ENCODE measurements around the gene FAM216B. TPM values are rescaled to one million over a fixed set of nuclear protein-coding genes. Genes with fewer than 3 reads are reported as not detected.
A peak's percentile ranks its signal among the peaks of the same experiment; 100 is the strongest.

Gene FAM216B
- total RNA-seq, 1 donor, result under 0.01 TPM

GRCh38 chr13:42832341-42833096 lies 51.1 kb downstream of the FAM216B start:
- peak overlapping the region; percentile 85 for H3K27ac ChIP-seq (ENCODE audit: low read depth, low read length)
- H2AFZ ChIP-seq (ENCODE audit: low read length), result no peak overlapping the region
- no peaks in the 10 kb centered on the region for H3K79me2 ChIP-seq (ENCODE audit: insufficient read depth, low read length)
- H3K4me1 ChIP-seq (ENCODE audit: insufficient read depth, low read length), result peaks cover 26% of the 10 kb centered on the region
- peak overlapping the region; percentile 3 for H3K4me3 ChIP-seq (ENCODE audit: insufficient read depth, low read length)
- TF ChIP-seq CTCF (IDR thresholded peaks at IDR 0.05; ENCODE audit: extremely low read depth, low read depth, low read length), result no peak
- H3K9me3 ChIP-seq (ENCODE audit: low read depth, low read length), result no peaks in the 10 kb centered on the region
- peaks cover 4% of the 10 kb centered on the region for H3K27me3 ChIP-seq (ENCODE audit: insufficient read depth, low read length)
- peak overlapping the region; percentile 64 for H3K4me2 ChIP-seq (ENCODE audit: insufficient read depth, low read length)
- no peaks in the 10 kb centered on the region for H4K20me1 ChIP-seq (ENCODE audit: insufficient read depth, low read length)
- peak; percentile 65 for DNase-seq (ENCODE audit: insufficient read length, low spot score, missing footprints)
- H3K36me3 ChIP-seq (ENCODE audit: insufficient read depth, low read length), result no peaks in the 10 kb centered on the region

DNA sequence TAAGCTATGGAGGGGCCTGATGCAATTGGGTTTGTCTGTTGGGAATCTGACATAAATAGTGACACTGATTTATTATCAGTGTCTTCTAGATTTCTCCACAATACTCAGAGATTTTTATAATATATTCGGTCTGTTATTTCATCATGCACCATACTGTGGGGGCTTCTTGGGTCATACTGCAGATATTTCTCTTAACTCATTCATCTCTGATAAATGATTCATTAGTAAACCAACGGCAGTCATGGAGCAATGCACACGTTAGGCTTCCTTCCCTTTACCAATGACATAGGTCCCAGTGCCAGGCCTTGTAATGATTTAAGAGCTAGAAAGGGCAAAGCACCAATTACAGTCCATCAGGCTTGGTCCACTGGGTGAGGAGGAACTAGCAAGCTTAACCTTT lies 53.6 kb downstream of the FAM216B start:
- TF ChIP-seq CTCF (IDR thresholded peaks at IDR 0.05; ENCODE audit: extremely low read depth, low read depth, low read length), result no peak
- H4K20me1 ChIP-seq (ENCODE audit: insufficient read depth, low read length), result no peaks in the 10 kb centered on the region
- no peak overlapping the region for H3K4me3 ChIP-seq (ENCODE audit: insufficient read depth, low read length)
- no peaks in the 10 kb centered on the region for H3K36me3 ChIP-seq (ENCODE audit: insufficient read depth, low read length)
- peak overlapping the region; percentile 11 for H2AFZ ChIP-seq (ENCODE audit: low read length)
- no peaks in the 10 kb centered on the region for H3K79me2 ChIP-seq (ENCODE audit: insufficient read depth, low read length)
- H3K4me1 ChIP-seq (ENCODE audit: insufficient read depth, low read length), result peaks cover 30% of the 10 kb centered on the region
- peaks cover 18% of the 10 kb centered on the region for H3K27me3 ChIP-seq (ENCODE audit: insufficient read depth, low read length)
- H3K4me2 ChIP-seq (ENCODE audit: insufficient read depth, low read length), result no peak overlapping the region
- no peak for DNase-seq (ENCODE audit: insufficient read length, low spot score, missing footprints)
- H3K9me3 ChIP-seq (ENCODE audit: low read depth, low read length), result no peaks in the 10 kb centered on the region
- H3K27ac ChIP-seq (ENCODE audit: low read depth, low read length), result no peak overlapping the region

GRCh38 chr13:42836930-42837690 lies 55.7 kb downstream of the FAM216B start:
- H3K27ac ChIP-seq (ENCODE audit: low read depth, low read length), result peak overlapping the region; percentile 70
- DNase-seq (ENCODE audit: insufficient read length, low spot score, missing footprints), result peak; percentile 45
- H3K4me2 ChIP-seq (ENCODE audit: insufficient read depth, low read length), result peak overlapping the region; percentile 14
- H3K36me3 ChIP-seq (ENCODE audit: insufficient read depth, low read length), result no peaks in the 10 kb centered on the region
- H3K9me3 ChIP-seq (ENCODE audit: low read depth, low read length), result no peaks in the 10 kb centered on the region
- H3K79me2 ChIP-seq (ENCODE audit: insufficient read depth, low read length), result no peaks in the 10 kb centered on the region
- H3K4me3 ChIP-seq (ENCODE audit: insufficient read depth, low read length), result no peak overlapping the region
- H3K4me1 ChIP-seq (ENCODE audit: insufficient read depth, low read length), result peaks cover 24% of the 10 kb centered on the region
- no peaks in the 10 kb centered on the region for H4K20me1 ChIP-seq (ENCODE audit: insufficient read depth, low read length)
- no peak overlapping the region for H2AFZ ChIP-seq (ENCODE audit: low read length)
- H3K27me3 ChIP-seq (ENCODE audit: insufficient read depth, low read length), result peaks cover 21% of the 10 kb centered on the region
- TF ChIP-seq CTCF (IDR thresholded peaks at IDR 0.05; ENCODE audit: extremely low read depth, low read depth, low read length), result peak; percentile 58

Other genes with a start within 250 kb of the FAM216B start
- gene TNFSF11, start 207.4 kb upstream of the FAM216B start, total RNA-seq, result 0.72 and 0.88 TPM in 2 replicates
- gene EPSTI1, start 210.7 kb downstream of the FAM216B start, total RNA-seq, result 25.9 and 30.8 TPM in 2 replicates
- gene DNAJC15, start 242.0 kb downstream of the FAM216B start, total RNA-seq, result 13.0 and 17.0 TPM in 2 replicates

Data from osteoblast (primary cell).